ENCODE data around the gene ALMS1. TPM values are rescaled to one million over a fixed set of nuclear protein-coding genes. Genes with fewer than 3 reads are reported as not detected.
"Not testable (repeated sequence)": the region's sequence is repeated elsewhere in the genome, so short reads cannot be mapped to it uniquely, and the experiment has no call there.

Gene ALMS1
- polyA plus RNA-seq, 1 experiment: 9.3 TPM

GRCh38 chr2:73593680-73594079, 208.0 kb downstream of the ALMS1 start:
- Histone ChIP-seq H3K9me3 (ENCODE audit: control insufficient read depth, insufficient read depth, low read length) (no peaks in the 10 kb centered on the region), H3K4me3 (ENCODE audit: low read depth, low read length) (no peak overlapping the region), H3K27me3 (ENCODE audit: control insufficient read depth, insufficient read depth, low read length) (no peaks in the 10 kb centered on the region), H3K27ac (ENCODE audit: low read depth, low read length) (no peak overlapping the region)
- no peak for TF ChIP-seq CTCF (IDR thresholded peaks at IDR 0.05; ENCODE audit: low read depth, low read length)
- ChIA-PET POLR2A (no interaction called here), CTCF (no interaction called here)
- DNase-seq (ENCODE audit: low read depth, low spot score): no peak

GRCh38 chr2:73594251-73594650, 208.6 kb downstream of the ALMS1 start:
- Histone ChIP-seq H3K27ac (ENCODE audit: low read depth, low read length) (no peak overlapping the region), H3K4me3 (ENCODE audit: low read depth, low read length) (no peak overlapping the region), H3K27me3 (ENCODE audit: control insufficient read depth, insufficient read depth, low read length) (no peaks in the 10 kb centered on the region), H3K9me3 (ENCODE audit: control insufficient read depth, insufficient read depth, low read length) (no peaks in the 10 kb centered on the region)
- no peak for TF ChIP-seq CTCF (IDR thresholded peaks at IDR 0.05; ENCODE audit: low read depth, low read length)
- ChIA-PET CTCF (no interaction called here), POLR2A (no interaction called here)
- no peak for DNase-seq (ENCODE audit: low read depth, low spot score)

GRCh38 chr2:73601780-73602179, 216.1 kb downstream of the ALMS1 start:
- Histone ChIP-seq H3K9me3 (ENCODE audit: control insufficient read depth, insufficient read depth, low read length) (no peaks in the 10 kb centered on the region), H3K4me3 (ENCODE audit: low read depth, low read length) (no peak overlapping the region), H3K27ac (ENCODE audit: low read depth, low read length) (no peak overlapping the region), H3K27me3 (ENCODE audit: control insufficient read depth, insufficient read depth, low read length) (no peaks in the 10 kb centered on the region)
- TF ChIP-seq CTCF (IDR thresholded peaks at IDR 0.05; ENCODE audit: low read depth, low read length): no peak
- CTCF ChIA-PET: no interaction called here
- POLR2A ChIA-PET: no interaction called here
- DNase-seq (ENCODE audit: low read depth, low spot score): no peak

- H3K9me3 ChIP-seq (ENCODE audit: control insufficient read depth, insufficient read depth, low read length); POLR2A ChIA-PET; H3K27me3 ChIP-seq (ENCODE audit: control insufficient read depth, insufficient read depth, low read length); H3K4me3 ChIP-seq (ENCODE audit: low read depth, low read length); H3K27ac ChIP-seq (ENCODE audit: low read depth, low read length); DNase-seq (ENCODE audit: low read depth, low spot score): not testable (repeated sequence)
- CTCF ChIA-PET: interaction anchor here (0.7 kb wide), 1 partner anchor 271 kb away, joined by 4 read pairs; no protein-coding TSS in a partner anchor
Measured at GRCh38 chr2:73603099-73603588, 217.5 kb downstream of the ALMS1 start.

GRCh38 chr2:73604589-73604988, 219.0 kb downstream of the ALMS1 start:
- H3K9me3 ChIP-seq (ENCODE audit: control insufficient read depth, insufficient read depth, low read length); DNase-seq (ENCODE audit: low read depth, low spot score); POLR2A ChIA-PET; H3K4me3 ChIP-seq (ENCODE audit: low read depth, low read length); H3K27ac ChIP-seq (ENCODE audit: low read depth, low read length); H3K27me3 ChIP-seq (ENCODE audit: control insufficient read depth, insufficient read depth, low read length): not testable (repeated sequence)
- CTCF ChIA-PET: interaction anchor here (0.7 kb wide), 1 partner anchor 84 kb away, joined by 3 read pairs; no protein-coding TSS in a partner anchor

- Histone ChIP-seq H3K4me3 (ENCODE audit: low read depth, low read length) (no peak overlapping the region), H3K27ac (ENCODE audit: low read depth, low read length) (no peak overlapping the region), H3K27me3 (ENCODE audit: control insufficient read depth, insufficient read depth, low read length) (no peaks in the 10 kb centered on the region), H3K9me3 (ENCODE audit: control insufficient read depth, insufficient read depth, low read length) (no peaks in the 10 kb centered on the region)
- CTCF ChIA-PET: no interaction called here
- TF ChIP-seq CTCF (IDR thresholded peaks at IDR 0.05; ENCODE audit: low read depth, low read length): no peak
- DNase-seq (ENCODE audit: low read depth, low spot score): no peak
- POLR2A ChIA-PET: no interaction called here
Measured at GRCh38 chr2:73610111-73610510, 224.5 kb downstream of the ALMS1 start.
